Measurements from ENCODE around the gene SMARCA2. TPM values are rescaled to one million over a fixed set of nuclear protein-coding genes. Genes with fewer than 3 reads are reported as not detected.
"Not testable (repeated sequence)": the region's sequence is repeated elsewhere in the genome, so short reads cannot be mapped to it uniquely, and the experiment has no call there.

SMARCA2 gene
- total RNA-seq, 6 experiments from 2014 or later = 73.2 to 113 (median 96.6) TPM

GRCh38 chr9:2142212-2142611 lies 127.1 kb downstream of the SMARCA2 start:
- no peak for DNase-seq
- Mint-ChIP-seq H3K36me3 (ENCODE audit: low read depth) (peaks cover 6% of the 10 kb centered on the region; the same call in 1 of the 2 replicates), H3K9me3 (no peaks in the 10 kb centered on the region), H3K27me3 (ENCODE audit: insufficient read depth) (no peaks in the 10 kb centered on the region), H3K4me3 (no peak overlapping the region), H3K4me1 (ENCODE audit: low read depth) (peaks cover 4% of the 10 kb centered on the region; the same call in 1 of the 2 replicates), H3K27ac (no peak overlapping the region)
- TF ChIP-seq CTCF (IDR thresholded peaks at IDR 0.05) = no peak

- Mint-ChIP-seq H3K27ac (no peak overlapping the region), H3K27me3 (ENCODE audit: insufficient read depth) (no peaks in the 10 kb centered on the region), H3K9me3 (no peaks in the 10 kb centered on the region), H3K4me3 (no peak overlapping the region), H3K36me3 (ENCODE audit: low read depth) (peaks cover 4% of the 10 kb centered on the region; the same call in 1 of the 2 replicates), H3K4me1 (ENCODE audit: low read depth) (peaks cover 4% of the 10 kb centered on the region; the same call in 1 of the 2 replicates)
- DNase-seq = no peak
- TF ChIP-seq CTCF (IDR thresholded peaks at IDR 0.05) = no peak
Observed at GRCh38 chr9:2144619-2145018, 129.5 kb downstream of the SMARCA2 start.

- H3K27ac Mint-ChIP-seq = no peak overlapping the region
- no peak overlapping the region for H3K4me3 Mint-ChIP-seq
- H3K27me3 Mint-ChIP-seq (ENCODE audit: insufficient read depth) = no peaks in the 10 kb centered on the region
- peaks cover 4% of the 10 kb centered on the region; the same call in 1 of the 2 replicates for H3K36me3 Mint-ChIP-seq (ENCODE audit: low read depth)
- no peak for TF ChIP-seq CTCF (IDR thresholded peaks at IDR 0.05)
- no peaks in the 10 kb centered on the region for H3K9me3 Mint-ChIP-seq
- DNase-seq = no peak
- H3K4me1 Mint-ChIP-seq (ENCODE audit: low read depth) = peaks cover 4% of the 10 kb centered on the region; the same call in 1 of the 2 replicates
Observed at GRCh38 chr9:2145746-2146145, 130.6 kb downstream of the SMARCA2 start.

- not testable (repeated sequence) for H3K27me3 Mint-ChIP-seq (ENCODE audit: insufficient read depth); H3K4me1 Mint-ChIP-seq (ENCODE audit: low read depth); H3K9me3 Mint-ChIP-seq; H3K36me3 Mint-ChIP-seq (ENCODE audit: low read depth); H3K4me3 Mint-ChIP-seq; DNase-seq
- H3K27ac Mint-ChIP-seq = peak overlapping the region; percentile 22; the same call in 1 of the 2 replicates
- peak; percentile 67 for TF ChIP-seq CTCF (IDR thresholded peaks at IDR 0.05)
Observed at GRCh38 chr9:2146700-2147099, 131.6 kb downstream of the SMARCA2 start.

- peaks cover 15% of the 10 kb centered on the region for H3K4me1 Mint-ChIP-seq (ENCODE audit: low read depth)
- TF ChIP-seq CTCF (IDR thresholded peaks at IDR 0.05) = no peak
- H3K27ac Mint-ChIP-seq = no peak overlapping the region
- no peaks in the 10 kb centered on the region for H3K27me3 Mint-ChIP-seq (ENCODE audit: insufficient read depth)
- no peaks in the 10 kb centered on the region for H3K9me3 Mint-ChIP-seq
- no peak overlapping the region for H3K4me3 Mint-ChIP-seq
- DNase-seq = no peak
- H3K36me3 Mint-ChIP-seq (ENCODE audit: low read depth) = peaks cover 4% of the 10 kb centered on the region
Observed at GRCh38 chr9:2150338-2150737, 135.2 kb downstream of the SMARCA2 start.

- H3K4me1 Mint-ChIP-seq (ENCODE audit: low read depth) = peaks cover 20% of the 10 kb centered on the region
- TF ChIP-seq CTCF (IDR thresholded peaks at IDR 0.05) = no peak
- H3K4me3 Mint-ChIP-seq = no peak overlapping the region
- H3K36me3 Mint-ChIP-seq (ENCODE audit: low read depth) = peaks cover 4% of the 10 kb centered on the region
- no peaks in the 10 kb centered on the region for H3K9me3 Mint-ChIP-seq
- H3K27me3 Mint-ChIP-seq (ENCODE audit: insufficient read depth) = no peaks in the 10 kb centered on the region
- no peak for DNase-seq
- H3K27ac Mint-ChIP-seq = no peak overlapping the region
Observed at GRCh38 chr9:2151171-2151570, 136.0 kb downstream of the SMARCA2 start.

All from HFFc6 (cell line).